ENCODE measurements around the gene SMYD3. TPM values are rescaled to one million over a fixed set of nuclear protein-coding genes. Genes with fewer than 3 reads are reported as not detected.

The SMYD3 gene
- total and polyA plus RNA-seq, 9 of the 15 experiments (the other 6 are each of a cell fraction or from before 2014, with no cell fraction given), result 128 to 440 (median 197) TPM

GRCh38 chr1:245933431-245934045 lies 573.5 kb downstream of the SMYD3 start:
- ChIA-PET POLR2A (interaction anchor here (0.6 kb wide), 1 partner anchor 283 kb away, joined by 3 read pairs; no protein-coding TSS in a partner anchor), CTCF (ENCODE audit: low intra/inter-chr PET ratio) (no interaction called here)
- H2AFZ ChIP-seq (ENCODE audit: low read depth, low read length), result no peak overlapping the region
- H3K4me3 ChIP-seq, result no peak overlapping the region
- no peaks in the 10 kb centered on the region for H3K4me1 ChIP-seq (replicated peaks in 1 of 2; ENCODE audit: control insufficient read depth in 2 of 2, insufficient read depth in 2 of 2, low read length in 2 of 2)
- no peak overlapping the region for H3K4me2 ChIP-seq (ENCODE audit: insufficient read depth, low read length)
- no peaks in the 10 kb centered on the region for H3K27me3 ChIP-seq (ENCODE audit: control insufficient read depth in 2 of 2, insufficient read depth in 2 of 2, low read length in 2 of 2)
- peaks cover 72% of the 10 kb centered on the region for H3K79me2 ChIP-seq (ENCODE audit: control insufficient read depth, insufficient read depth, low read length)
- H4K20me1 ChIP-seq (replicated peaks; ENCODE audit: control insufficient read depth, insufficient read depth, low read length), result peaks cover 10% of the 10 kb centered on the region; the same call in 1 of the 2 replicates
- WGBS (ENCODE audit: insufficient coverage, low coverage, missing lambda C conversion rate), result 24% methylated on average over 2 of the region's 2 CpGs
- no TSS peak for BruUV-seq (replicated peaks)
- ATAC-seq (no peak), FAIRE-seq (no peak), DNase-seq (ENCODE audit: extremely low read depth in 1 of 4, low spot score in 3 of 4) (peak in 1 of 4 experiments; percentile 31)
- H3K9me3 ChIP-seq (replicated peaks; ENCODE audit: control insufficient read depth, insufficient read depth, low read depth, low read length), result no peaks in the 10 kb centered on the region
- in situ Hi-C loops (cut with MboI) (no loop called here), intact Hi-C loops (cut with micrococcal nuclease) (no loop called here)
- no peak overlapping the region for H3K27ac ChIP-seq (ENCODE audit: extremely low read depth, low read depth, low read length)
- peaks cover 50% of the 10 kb centered on the region for H3K36me3 ChIP-seq (ENCODE audit: control insufficient read depth, insufficient read depth, low read length)
- TF ChIP-seq KDM1A (IDR thresholded peaks at IDR 0.05) (peak; percentile 52 to 62; a peak in 3 of 4 replicates), RCOR1 (IDR thresholded peaks at IDR 0.05; ENCODE audit: borderline replicate concordance in 1 of 2, low read depth in 2 of 2, low read length in 2 of 2) (0 out of 4 replicates have a peak, but pooled peaks of 1 of the 2 experiments have one; percentile 11), CBFA2T3 (IDR thresholded peaks at IDR 0.05) (no peak)
- H3K9me1 ChIP-seq (ENCODE audit: control insufficient read depth, insufficient read depth, low read length), result no peaks in the 10 kb centered on the region
- H3K9ac ChIP-seq (ENCODE audit: insufficient read depth in 1 of 2, low read depth in 2 of 2, low read length in 2 of 2), result no peak overlapping the region

GRCh38 chr1:245932302-245932972 lies 574.6 kb downstream of the SMYD3 start:
- ChIA-PET POLR2A (no interaction called here), CTCF (ENCODE audit: low intra/inter-chr PET ratio) (no interaction called here)
- ATAC-seq, result no peak
- Histone ChIP-seq H4K20me1 (replicated peaks; ENCODE audit: control insufficient read depth, insufficient read depth, low read length) (peaks cover 10% of the 10 kb centered on the region; the same call in 1 of the 2 replicates), H3K27me3 (ENCODE audit: control insufficient read depth in 2 of 2, insufficient read depth in 2 of 2, low read length in 2 of 2) (no peaks in the 10 kb centered on the region), H3K9ac (ENCODE audit: insufficient read depth in 1 of 2, low read depth in 2 of 2, low read length in 2 of 2) (no peak overlapping the region), H3K36me3 (ENCODE audit: control insufficient read depth, insufficient read depth, low read length) (peaks cover 53% of the 10 kb centered on the region; the same call in 2 of the 3 replicates), H3K9me1 (ENCODE audit: control insufficient read depth, insufficient read depth, low read length) (no peaks in the 10 kb centered on the region), H3K4me2 (ENCODE audit: insufficient read depth, low read length) (no peak overlapping the region), H3K4me1 (replicated peaks in 1 of 2; ENCODE audit: control insufficient read depth in 2 of 2, insufficient read depth in 2 of 2, low read length in 2 of 2) (no peaks in the 10 kb centered on the region), H2AFZ (ENCODE audit: low read depth, low read length) (no peak overlapping the region), H3K9me3 (replicated peaks; ENCODE audit: control insufficient read depth, insufficient read depth, low read depth, low read length) (no peaks in the 10 kb centered on the region), H3K79me2 (ENCODE audit: control insufficient read depth, insufficient read depth, low read length) (peaks cover 62% of the 10 kb centered on the region), H3K27ac (ENCODE audit: extremely low read depth, low read depth, low read length) (no peak overlapping the region), H3K4me3 (no peak overlapping the region)
- WGBS (ENCODE audit: insufficient coverage, low coverage, missing lambda C conversion rate), result 91% methylated on average over 8 of the region's 8 CpGs
- intact Hi-C loops (cut with micrococcal nuclease) (no loop called here), in situ Hi-C loops (cut with MboI) (no loop called here)
- DNase-seq (ENCODE audit: extremely low read depth in 1 of 4, low spot score in 3 of 4), result no peak
- no peak for FAIRE-seq
- BruUV-seq (replicated peaks), result no TSS peak
- TF ChIP-seq RNF219 (CRISPR knock-in tag; IDR thresholded peaks at IDR 0.05) (no peak), POLR2B (IDR thresholded peaks at IDR 0.05; ENCODE audit: low read depth, partially characterized antibody) (no peak), SNIP1 (IDR thresholded peaks at IDR 0.05; ENCODE audit: low read depth) (no peak), CTBP1 (IDR thresholded peaks at IDR 0.05; ENCODE audit: borderline replicate concordance) (no peak), ZNF165 (CRISPR knock-in tag; IDR thresholded peaks at IDR 0.05; ENCODE audit: borderline replicate concordance) (no peak), RBM25 (IDR thresholded peaks at IDR 0.05; ENCODE audit: low read depth, low read length, severe bottlenecking) (no peak), MBD2 (IDR thresholded peaks at IDR 0.05; ENCODE audit: borderline replicate concordance, low read depth) (no peak), HDAC6 (IDR thresholded peaks at IDR 0.05; ENCODE audit: low read depth, low read length) (no peak)
- TF ChIP-seq, protein P1, sequence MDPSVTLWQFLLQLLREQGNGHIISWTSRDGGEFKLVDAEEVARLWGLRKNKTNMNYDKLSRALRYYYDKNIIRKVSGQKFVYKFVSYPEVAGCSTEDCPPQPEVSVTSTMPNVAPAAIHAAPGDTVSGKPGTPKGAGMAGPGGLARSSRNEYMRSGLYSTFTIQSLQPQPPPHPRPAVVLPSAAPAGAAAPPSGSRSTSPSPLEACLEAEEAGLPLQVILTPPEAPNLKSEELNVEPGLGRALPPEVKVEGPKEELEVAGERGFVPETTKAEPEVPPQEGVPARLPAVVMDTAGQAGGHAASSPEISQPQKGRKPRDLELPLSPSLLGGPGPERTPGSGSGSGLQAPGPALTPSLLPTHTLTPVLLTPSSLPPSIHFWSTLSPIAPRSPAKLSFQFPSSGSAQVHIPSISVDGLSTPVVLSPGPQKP (CRISPR knock-in tag; IDR thresholded peaks at IDR 0.05), result no peak

Measured in K562 (cell line).